Endothelial cell of umbilical vein (primary cell): ENCODE data around the gene PTPRT.

Source experiments
- POLR2A ChIP-seq: IDR thresholded peaks from 2 replicates; pipeline ENCODE4 v1.6.1; 2012; ENCODE audit warnings: low read depth, mild to moderate bottlenecking, control low read depth, low read length
- TF ChIP-seq, protein P1 (sequence below), 2 donors: IDR thresholded peaks; 1 replicate in 1 of 2; 2 replicates in 1 of 2; pipeline ENCODE4 v1.5.1; 2011; ENCODE audit warnings: low read length in 2 of 2, mild to moderate bottlenecking in 2 of 2, moderate library complexity in 2 of 2, control low read depth in 1 of 2, inconsistent platforms in 1 of 2, low read depth in 1 of 2; ENCODE audit not compliant: insufficient read depth in 1 of 2; ENCODE audit errors: extremely low read depth in 1 of 2

DNA sequence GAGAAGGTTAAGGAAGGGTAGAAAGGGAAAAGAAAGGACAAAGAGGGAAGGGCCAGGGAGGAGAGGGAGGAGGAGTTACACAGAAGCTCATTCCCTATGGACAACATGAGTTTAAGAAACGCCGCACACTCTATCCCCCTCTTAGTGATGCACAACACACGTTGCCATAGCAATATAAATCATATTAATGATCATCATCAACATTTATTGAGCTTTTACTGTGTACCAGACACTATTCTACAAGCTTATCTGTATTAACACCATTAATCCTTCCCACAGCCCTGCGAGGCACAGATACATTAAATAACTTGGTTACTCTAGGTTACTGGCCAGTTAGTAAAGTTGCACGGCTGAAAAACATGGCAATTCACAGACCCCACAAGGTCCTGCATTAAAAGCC is 234.8 kb downstream of the PTPRT start:
- no peak for TF ChIP-seq POLR2A
- TF ChIP-seq, protein P1, sequence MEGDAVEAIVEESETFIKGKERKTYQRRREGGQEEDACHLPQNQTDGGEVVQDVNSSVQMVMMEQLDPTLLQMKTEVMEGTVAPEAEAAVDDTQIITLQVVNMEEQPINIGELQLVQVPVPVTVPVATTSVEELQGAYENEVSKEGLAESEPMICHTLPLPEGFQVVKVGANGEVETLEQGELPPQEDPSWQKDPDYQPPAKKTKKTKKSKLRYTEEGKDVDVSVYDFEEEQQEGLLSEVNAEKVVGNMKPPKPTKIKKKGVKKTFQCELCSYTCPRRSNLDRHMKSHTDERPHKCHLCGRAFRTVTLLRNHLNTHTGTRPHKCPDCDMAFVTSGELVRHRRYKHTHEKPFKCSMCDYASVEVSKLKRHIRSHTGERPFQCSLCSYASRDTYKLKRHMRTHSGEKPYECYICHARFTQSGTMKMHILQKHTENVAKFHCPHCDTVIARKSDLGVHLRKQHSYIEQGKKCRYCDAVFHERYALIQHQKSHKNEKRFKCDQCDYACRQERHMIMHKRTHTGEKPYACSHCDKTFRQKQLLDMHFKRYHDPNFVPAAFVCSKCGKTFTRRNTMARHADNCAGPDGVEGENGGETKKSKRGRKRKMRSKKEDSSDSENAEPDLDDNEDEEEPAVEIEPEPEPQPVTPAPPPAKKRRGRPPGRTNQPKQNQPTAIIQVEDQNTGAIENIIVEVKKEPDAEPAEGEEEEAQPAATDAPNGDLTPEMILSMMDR (IDR thresholded peaks at IDR 0.05; ENCODE audit: extremely low read depth in 1 of 2, insufficient read depth in 1 of 2, low read depth in 1 of 2, low read length in 2 of 2), result no peak
